22Rv1 (cell line): ENCODE measurements around the gene DLGAP5.

ENCODE experiments used
- H3K27ac ChIP-seq: fragments of 450-650 bp; 2 replicates; pipeline ENCODE4 v1.5.1; 2017
- CTCF ChIP-seq: fragments of 450-650 bp; IDR thresholded peaks from 2 replicates; pipeline ENCODE4 v1.5.1; 2017; ENCODE audit warnings: mild to moderate bottlenecking
- ZFX ChIP-seq: fragments of 450-650 bp; IDR thresholded peaks from 2 replicates; pipeline ENCODE4 v1.6.1; 2017; ENCODE audit warnings: antibody characterized with exemption, borderline replicate concordance

The DLGAP5 gene

GRCh38 chr14:55223364-55223763 lies 32.0 kb upstream of the DLGAP5 start:
- TF ChIP-seq CTCF (no peak), ZFX (no peak)
- no peak overlapping the region for H3K27ac ChIP-seq

- no peak for TF ChIP-seq CTCF
- no peak for TF ChIP-seq ZFX
Observed at GRCh38 chr14:55221968-55222367, 30.6 kb upstream of the DLGAP5 start.

GRCh38 chr14:55221186-55221585 lies 29.8 kb upstream of the DLGAP5 start:
- no peak for TF ChIP-seq ZFX
- H3K27ac ChIP-seq = no peak overlapping the region

More at GRCh38 chr14:55221968-55222367, 30.6 kb upstream of the DLGAP5 start:
- H3K27ac ChIP-seq = no peak overlapping the region

GRCh38 chr14:55220230-55220629 lies 28.8 kb upstream of the DLGAP5 start:
- no peak for TF ChIP-seq ZFX
- H3K27ac ChIP-seq = no peak overlapping the region

GRCh38 chr14:55212634-55213033 lies 21.2 kb upstream of the DLGAP5 start:
- TF ChIP-seq CTCF (no peak), ZFX (no peak)

GRCh38 chr14:55207832-55208231 lies 16.4 kb upstream of the DLGAP5 start:
- no peak overlapping the region for H3K27ac ChIP-seq
- no peak for TF ChIP-seq CTCF

More at GRCh38 chr14:55212634-55213033, 21.2 kb upstream of the DLGAP5 start:
- H3K27ac ChIP-seq = no peak overlapping the region

GRCh38 chr14:55206175-55206693 lies 14.8 kb upstream of the DLGAP5 start:
- no peak overlapping the region for H3K27ac ChIP-seq
- no peak for TF ChIP-seq CTCF
- no peak for TF ChIP-seq ZFX

GRCh38 chr14:55201219-55202101 lies 10.1 kb upstream of the DLGAP5 start:
- no peak for TF ChIP-seq CTCF
- TF ChIP-seq ZFX = no peak
- no peak overlapping the region for H3K27ac ChIP-seq
